ENCODE results near the gene ATP2B1.
A peak's percentile ranks its signal among the peaks of the same experiment; 100 is the strongest.
"Not testable (repeated sequence)": the region's sequence is repeated elsewhere in the genome, so short reads cannot be mapped to it uniquely, and the experiment has no call there.

The ATP2B1 gene

GRCh38 chr12:89712706-89713105, 4.1 kb upstream of the ATP2B1 start:
- no peak for DNase-seq (ENCODE audit: low spot score)

DNA sequence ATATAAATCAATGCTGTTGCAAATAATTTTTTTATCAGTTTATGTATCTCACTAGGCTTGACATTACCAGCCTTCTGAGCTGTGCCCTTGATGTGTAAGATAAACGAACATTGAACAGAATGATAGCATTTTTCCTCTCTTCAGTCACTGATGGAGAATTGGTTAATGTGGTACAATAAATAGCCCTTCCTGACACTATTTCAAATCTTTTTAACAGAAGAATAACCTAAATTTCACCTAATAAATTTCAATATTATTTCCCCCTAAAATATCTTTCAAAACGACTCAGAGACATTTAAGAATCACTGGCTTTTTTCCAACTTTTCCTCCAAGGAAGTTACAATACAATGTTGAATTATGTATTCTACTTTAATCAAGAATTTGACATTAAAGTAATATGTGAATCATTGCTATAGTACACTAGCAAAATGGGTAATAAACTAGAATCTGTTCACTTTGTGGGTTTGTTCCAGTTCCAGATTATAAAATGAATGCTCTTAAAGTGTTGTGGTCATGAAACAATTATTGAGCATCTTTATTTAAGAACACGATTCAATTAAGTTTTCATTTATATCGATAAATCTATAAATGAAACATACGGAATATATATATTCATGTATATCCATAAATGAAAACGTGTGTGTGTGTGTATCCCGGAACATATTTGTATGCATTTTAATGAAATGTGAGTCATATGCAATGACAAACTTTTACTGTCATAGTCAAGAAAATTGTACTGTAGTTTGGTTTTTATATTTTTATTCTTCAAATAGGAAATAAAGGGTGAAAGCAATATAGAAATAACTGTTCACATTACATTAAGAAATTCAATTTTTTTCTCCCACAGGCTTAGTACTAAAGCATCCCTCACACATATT, 2.5 kb upstream of the ATP2B1 start:
- no peak for DNase-seq (ENCODE audit: low spot score)

- DNase-seq (ENCODE audit: low spot score) = peak; percentile 57
Measured at GRCh38 chr12:89709995-89710872, 1.6 kb upstream of the ATP2B1 start.

- peak; percentile 98 for DNase-seq (ENCODE audit: low spot score)
Measured at GRCh38 chr12:89709157-89709994, 738 bp upstream of the ATP2B1 start.

GRCh38 chr12:89707703-89708564, 704 bp downstream of the ATP2B1 start:
- DNase-seq (ENCODE audit: low spot score) = no peak

- peak; percentile 57 for DNase-seq (ENCODE audit: low spot score)
Measured at GRCh38 chr12:89706986-89707702, 1.5 kb downstream of the ATP2B1 start.

GRCh38 chr12:89706551-89706950, 2.1 kb downstream of the ATP2B1 start:
- no peak for DNase-seq (ENCODE audit: low spot score)

GRCh38 chr12:89704457-89704856, 4.2 kb downstream of the ATP2B1 start:
- DNase-seq (ENCODE audit: low spot score) = no peak

- DNase-seq (ENCODE audit: low spot score) = no peak
Measured at GRCh38 chr12:89703768-89704167, 4.9 kb downstream of the ATP2B1 start.

GRCh38 chr12:89702503-89702902, 6.1 kb downstream of the ATP2B1 start:
- no peak for DNase-seq (ENCODE audit: low spot score)

- DNase-seq (ENCODE audit: low spot score) = no peak
Measured at GRCh38 chr12:89701606-89702206, 6.9 kb downstream of the ATP2B1 start.

- no peak for DNase-seq (ENCODE audit: low spot score)
Measured at GRCh38 chr12:89700191-89700810, 8.3 kb downstream of the ATP2B1 start.

GRCh38 chr12:89698607-89699006, 10.0 kb downstream of the ATP2B1 start:
- DNase-seq (ENCODE audit: low spot score) = no peak

- DNase-seq (ENCODE audit: low spot score) = not testable (repeated sequence)
Measured at GRCh38 chr12:89697728-89698127, 10.9 kb downstream of the ATP2B1 start.

- DNase-seq (ENCODE audit: low spot score) = no peak
Measured at GRCh38 chr12:89697296-89697695, 11.3 kb downstream of the ATP2B1 start.

GRCh38 chr12:89695830-89696229, 12.8 kb downstream of the ATP2B1 start:
- DNase-seq (ENCODE audit: low spot score) = peak; percentile 48

GRCh38 chr12:89695100-89695499, 13.5 kb downstream of the ATP2B1 start:
- no peak for DNase-seq (ENCODE audit: low spot score)

DNA sequence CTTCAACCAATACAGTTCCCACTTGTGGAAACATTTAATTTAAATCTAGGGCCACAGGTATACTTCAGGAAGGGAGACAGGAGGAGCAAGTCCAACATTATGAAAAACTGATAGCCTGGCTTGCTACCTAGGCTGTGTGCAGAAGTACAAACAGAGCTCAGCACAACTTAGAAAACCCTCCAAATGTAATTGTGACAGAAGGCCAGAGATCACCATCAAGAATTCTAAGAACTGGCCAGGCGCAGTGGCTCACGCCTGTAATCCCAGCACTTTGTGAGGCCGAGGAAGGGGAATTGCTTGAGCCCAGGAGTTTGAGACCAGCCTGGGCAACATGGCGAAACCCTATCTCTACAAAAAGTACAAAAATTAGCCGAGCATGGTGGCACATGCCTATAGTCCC, 14.1 kb downstream of the ATP2B1 start:
- no peak for DNase-seq (ENCODE audit: low spot score)

- DNase-seq (ENCODE audit: low spot score) = no peak
Measured at GRCh38 chr12:89693639-89694202, 14.9 kb downstream of the ATP2B1 start.

Data from cerebellar cortex (tissue), 1 donor.